Measurements from ENCODE around the gene CDK2AP2.
A peak's percentile ranks its signal among the peaks of the same experiment; 100 is the strongest.
"Not testable (repeated sequence)": the region's sequence is repeated elsewhere in the genome, so short reads cannot be mapped to it uniquely, and the experiment has no call there.

The CDK2AP2 gene

DNA sequence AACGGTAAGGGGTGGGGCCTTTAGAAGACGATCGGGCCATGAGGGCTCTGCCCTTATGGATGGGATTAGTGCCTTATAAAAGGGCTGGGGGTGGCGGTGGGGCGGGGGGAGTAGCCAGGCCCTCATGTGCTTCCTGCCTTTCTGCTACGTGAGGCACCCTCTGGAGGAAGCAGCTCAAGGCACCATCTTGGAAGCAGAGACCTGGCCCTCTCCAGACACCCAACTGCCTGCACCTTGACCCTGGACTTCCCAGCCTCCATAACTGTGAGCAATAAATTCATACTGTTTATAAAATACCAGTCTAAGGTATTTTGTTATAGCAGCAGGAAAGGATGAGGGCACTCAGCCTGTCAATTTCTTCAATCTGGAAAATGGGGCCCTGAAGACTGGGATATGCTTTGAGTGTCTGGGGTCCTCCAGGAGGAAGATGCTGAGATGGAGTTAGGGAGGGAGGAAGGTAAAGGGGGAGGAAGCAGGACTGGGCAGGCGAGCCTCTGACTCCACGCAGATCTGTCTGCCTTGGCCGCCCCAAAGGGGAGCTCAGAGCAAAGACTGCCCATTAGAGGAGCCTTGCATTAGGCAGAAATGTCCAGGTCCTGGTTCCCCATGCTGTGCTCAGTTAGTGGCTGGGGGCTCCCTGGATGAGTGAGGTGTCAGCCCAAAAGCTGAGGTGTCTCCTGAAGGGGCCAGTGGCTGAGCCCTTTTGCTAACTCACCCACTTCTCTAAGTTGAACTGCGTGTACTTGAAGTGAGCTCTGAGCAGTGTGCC is 10.0 kb upstream of the CDK2AP2 start:
- TF ChIP-seq Cebpa-rat (IDR thresholded peaks at IDR 0.05): no peak
- Histone ChIP-seq H3K4me2 (no peak overlapping the region), H3K4me3 (no peak overlapping the region), H3K27ac (no peak overlapping the region), H3K27me3 (no peaks in the 10 kb centered on the region), H4K20me1 (no peaks in the 10 kb centered on the region), H3K9me3 (no peaks in the 10 kb centered on the region), H3K4me1 (no peaks in the 10 kb centered on the region), H3K36me3 (no peaks in the 10 kb centered on the region), H3K9ac (no peak overlapping the region)

DNA sequence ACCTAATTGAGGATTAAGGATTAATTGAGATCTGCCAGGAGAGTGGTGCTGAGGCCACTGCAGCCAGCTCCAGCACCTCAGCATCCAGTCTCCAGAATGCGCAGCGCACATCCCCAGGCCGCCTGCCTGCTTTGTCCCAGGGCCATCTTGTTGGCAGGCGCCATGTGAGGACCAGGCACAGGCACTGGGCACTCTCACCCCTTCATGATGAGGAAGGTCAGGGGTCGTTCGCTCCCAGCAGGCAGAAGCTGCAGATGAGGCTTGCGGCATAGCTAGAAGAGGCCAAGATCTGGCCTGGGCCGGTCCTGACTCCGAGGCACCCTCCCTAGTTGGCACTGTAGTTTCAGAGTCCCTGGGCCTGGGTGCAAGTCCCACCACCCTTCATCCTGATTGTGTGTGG is 8.8 kb upstream of the CDK2AP2 start:
- TF ChIP-seq Cebpa-rat (IDR thresholded peaks at IDR 0.05): no peak
- Histone ChIP-seq H3K36me3 (no peaks in the 10 kb centered on the region), H3K4me2 (no peak overlapping the region)

DNA sequence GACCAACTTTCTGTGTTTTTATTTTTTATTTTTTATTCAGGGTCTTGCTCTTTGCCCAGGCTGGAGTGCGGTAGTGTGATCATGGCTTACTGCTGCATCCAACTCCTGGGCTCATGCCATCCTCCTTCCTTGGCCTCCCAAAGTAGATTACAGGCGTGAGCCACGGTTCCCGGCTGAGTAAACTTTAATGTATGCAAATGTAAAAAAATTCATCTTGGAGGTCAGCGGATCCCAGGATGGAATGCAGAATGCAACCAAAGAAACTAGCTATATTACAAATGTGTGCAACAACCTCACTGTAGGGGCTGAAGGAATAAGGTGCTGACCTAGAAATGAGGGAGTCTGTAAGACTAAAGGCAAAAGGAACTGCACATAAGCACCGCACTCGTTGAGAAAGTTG is 6.2 kb upstream of the CDK2AP2 start:
- Histone ChIP-seq H3K36me3 (no peaks in the 10 kb centered on the region), H3K9ac (no peak overlapping the region), H3K4me3 (no peak overlapping the region), H4K20me1 (no peaks in the 10 kb centered on the region), H3K4me2 (no peak overlapping the region), H3K9me3 (no peaks in the 10 kb centered on the region), H3K27ac (no peak overlapping the region), H3K4me1 (peaks cover 1% of the 10 kb centered on the region), H3K27me3 (no peaks in the 10 kb centered on the region)
- TF ChIP-seq Cebpa-rat (IDR thresholded peaks at IDR 0.05): no peak

More for the DNA sequence above, 8.8 kb upstream of the CDK2AP2 start:
- no peaks in the 10 kb centered on the region for H3K4me1 ChIP-seq
- no peaks in the 10 kb centered on the region for H3K27me3 ChIP-seq
- H3K27ac ChIP-seq: no peak overlapping the region
- no peak overlapping the region for H3K9ac ChIP-seq
- H4K20me1 ChIP-seq: no peaks in the 10 kb centered on the region
- H3K4me3 ChIP-seq: no peak overlapping the region
- no peaks in the 10 kb centered on the region for H3K9me3 ChIP-seq

DNA sequence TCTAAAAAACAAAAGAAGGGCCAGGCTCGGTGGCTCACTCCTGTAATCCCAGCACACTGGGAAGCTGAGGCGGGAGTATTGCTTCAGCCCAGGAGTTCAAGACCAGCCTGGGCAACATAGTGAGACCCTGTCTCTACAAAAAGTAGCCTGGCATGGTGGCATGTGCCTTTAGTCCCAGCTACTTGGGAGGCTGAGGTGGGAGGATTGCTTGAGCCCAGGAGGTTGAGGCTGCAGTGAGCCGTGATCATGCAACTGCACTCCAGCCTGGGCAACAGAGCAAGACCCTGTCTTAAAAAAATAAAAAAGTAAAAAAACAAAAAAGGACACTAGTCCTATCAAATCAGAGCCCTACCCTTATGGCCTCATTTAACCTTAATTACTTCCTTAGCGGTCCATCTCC is 3.6 kb upstream of the CDK2AP2 start:
- not testable (repeated sequence) for H3K9ac ChIP-seq, H3K27ac ChIP-seq, H3K27me3 ChIP-seq, H3K9me3 ChIP-seq, H3K4me2 ChIP-seq, H3K4me3 ChIP-seq, H3K36me3 ChIP-seq, H4K20me1 ChIP-seq
- peaks cover 19% of the 10 kb centered on the region for H3K4me1 ChIP-seq

DNA sequence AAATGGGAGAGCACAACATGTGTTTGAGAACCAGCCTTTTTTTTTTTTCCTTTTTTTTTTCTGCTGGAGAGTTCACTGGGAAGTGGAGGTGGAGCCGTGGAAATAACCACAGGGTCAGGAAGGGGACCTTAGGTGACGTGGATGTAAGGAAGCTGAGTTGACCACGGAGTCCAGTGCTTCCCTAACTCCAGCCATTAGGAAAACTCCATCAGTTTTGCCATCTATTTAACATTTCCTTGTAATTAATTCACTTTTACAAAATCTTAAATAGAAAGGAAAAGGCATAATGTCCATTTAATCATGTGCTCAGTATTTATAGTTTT is 2.0 kb upstream of the CDK2AP2 start:
- Histone ChIP-seq H3K36me3 (no peaks in the 10 kb centered on the region), H3K27me3 (no peaks in the 10 kb centered on the region), H3K4me3 (no peak overlapping the region), H3K9me3 (no peaks in the 10 kb centered on the region), H3K27ac (no peak overlapping the region), H3K4me1 (peaks cover 33% of the 10 kb centered on the region), H4K20me1 (peaks cover 17% of the 10 kb centered on the region), H3K4me2 (no peak overlapping the region), H3K9ac (no peak overlapping the region)
- no peak for TF ChIP-seq Cebpa-rat (IDR thresholded peaks at IDR 0.05)

DNA sequence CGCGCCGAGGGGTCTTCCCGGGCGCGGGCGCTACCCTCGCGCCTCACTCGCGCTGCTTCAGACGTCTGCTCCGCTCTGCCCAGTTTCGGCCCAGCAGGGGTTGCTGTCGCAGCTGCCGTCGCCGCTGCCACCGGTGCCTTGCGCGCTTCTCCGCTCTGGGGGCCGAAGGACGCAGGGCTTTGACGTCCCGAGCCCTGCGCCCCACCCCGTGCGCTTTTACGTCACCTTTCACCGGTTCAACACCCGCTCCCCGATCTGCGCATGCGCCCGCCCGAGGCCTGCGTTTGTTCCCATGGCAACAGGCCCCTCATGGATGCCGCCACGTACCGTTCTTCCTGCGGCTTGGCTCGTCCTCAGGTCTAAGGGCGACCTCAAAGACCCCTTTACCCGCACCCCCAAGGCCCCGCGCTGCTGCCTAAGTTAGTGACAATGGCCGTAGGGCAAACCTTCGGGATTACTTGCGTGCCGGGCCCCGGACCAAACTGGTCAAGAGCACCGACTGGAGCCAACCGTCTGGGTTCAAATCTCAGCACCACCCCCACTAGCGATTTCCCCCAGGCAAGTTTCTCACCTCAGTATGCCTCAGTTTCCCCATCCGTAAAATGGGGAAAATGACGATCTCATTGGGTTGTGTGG is 642 bp upstream of the CDK2AP2 start:
- Histone ChIP-seq H3K4me3 (peak overlapping the region; percentile 82), H3K9me3 (no peaks in the 10 kb centered on the region), H4K20me1 (peaks cover 30% of the 10 kb centered on the region), H3K27ac (peak overlapping the region; percentile 85), H3K27me3 (peaks cover 4% of the 10 kb centered on the region; the same call in 1 of the 2 replicates), H3K36me3 (no peaks in the 10 kb centered on the region), H3K4me2 (peak overlapping the region; percentile 90), H3K4me1 (peaks cover 38% of the 10 kb centered on the region), H3K9ac (peak overlapping the region; percentile 82)
- TF ChIP-seq Cebpa-rat (IDR thresholded peaks at IDR 0.05): no peak

DNA sequence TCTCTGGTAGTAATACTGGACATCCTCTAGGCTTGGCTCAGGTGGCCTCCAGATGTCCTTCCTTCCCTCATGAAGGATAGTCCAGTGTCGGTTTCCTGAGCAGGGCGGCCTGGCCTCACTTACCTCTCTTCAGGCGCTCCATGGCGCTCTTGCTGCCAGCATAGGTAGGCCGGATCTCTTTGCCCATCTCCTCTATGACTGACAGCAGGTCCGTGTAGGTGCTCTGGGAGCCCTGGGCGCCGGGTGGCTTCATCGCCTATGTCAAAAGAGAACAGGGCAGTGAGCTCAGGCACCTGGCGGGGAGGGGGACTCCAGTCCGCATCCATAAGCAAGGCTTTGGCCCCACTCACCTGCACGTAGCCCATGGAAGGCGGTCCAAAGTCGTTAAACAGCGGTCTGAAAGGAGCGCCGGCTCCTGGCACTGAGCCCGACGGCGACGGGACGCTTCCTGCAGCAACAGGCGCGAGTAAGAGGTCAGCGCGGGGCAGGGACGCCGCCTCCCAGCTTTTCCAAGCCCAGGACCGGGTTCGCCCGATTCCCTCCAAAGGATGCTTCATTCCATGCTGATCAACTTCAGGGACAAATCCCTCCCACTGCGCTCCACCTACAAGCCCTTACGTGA is 609 bp downstream of the CDK2AP2 start:
- peak overlapping the region; percentile 94 for H3K4me2 ChIP-seq
- peaks cover 43% of the 10 kb centered on the region for H4K20me1 ChIP-seq
- H3K27me3 ChIP-seq: peaks cover 9% of the 10 kb centered on the region; the same call in 1 of the 2 replicates
- TF ChIP-seq Cebpa-rat (IDR thresholded peaks at IDR 0.05): no peak
- H3K4me1 ChIP-seq: peaks cover 51% of the 10 kb centered on the region
- H3K9ac ChIP-seq: peak overlapping the region; percentile 81
- H3K36me3 ChIP-seq: peaks cover 9% of the 10 kb centered on the region
- H3K9me3 ChIP-seq: no peaks in the 10 kb centered on the region
- H3K4me3 ChIP-seq: peak overlapping the region; percentile 82
- H3K27ac ChIP-seq: peak overlapping the region; percentile 67; the same call in 1 of the 2 replicates

DNA sequence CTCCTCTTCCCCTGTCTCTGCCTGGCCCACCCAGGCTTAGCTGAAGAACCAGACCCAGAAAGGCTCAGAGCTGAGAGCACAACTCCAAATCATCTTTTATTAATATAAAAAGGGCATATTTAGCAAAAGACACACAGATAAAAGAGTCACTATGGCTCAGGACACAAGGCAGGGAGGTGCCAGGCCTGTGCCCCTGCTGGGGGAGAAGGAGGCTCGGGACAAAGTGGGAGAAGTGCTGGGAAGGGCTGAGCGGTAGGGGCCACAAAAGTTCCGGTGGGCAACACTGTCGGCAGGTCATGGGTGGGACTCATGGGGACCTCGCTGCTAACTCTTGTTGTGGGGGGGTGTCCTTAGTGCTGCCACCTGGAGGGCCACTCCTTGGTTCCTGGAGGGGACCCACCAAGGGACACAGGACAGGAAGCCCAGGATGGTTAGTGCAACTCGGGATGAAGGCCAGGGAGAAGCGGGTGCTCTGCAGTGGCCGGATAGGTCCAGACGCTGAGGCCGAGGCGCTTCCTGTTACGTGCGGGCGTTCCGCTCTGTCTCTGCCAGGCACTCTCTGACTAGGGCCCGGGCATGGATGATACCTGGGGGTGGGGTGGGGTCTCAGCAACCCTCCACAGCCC is 1.4 kb downstream of the CDK2AP2 start:
- Histone ChIP-seq H3K9me3 (no peaks in the 10 kb centered on the region), H3K9ac (peak overlapping the region; percentile 81), H3K4me2 (peak overlapping the region; percentile 94), H3K27ac (0 out of 2 replicates have a peak overlapping the region, but pooled peaks have one; percentile 22), H4K20me1 (peaks cover 51% of the 10 kb centered on the region), H3K4me1 (peaks cover 55% of the 10 kb centered on the region), H3K36me3 (peaks cover 17% of the 10 kb centered on the region), H3K27me3 (peaks cover 9% of the 10 kb centered on the region; the same call in 1 of the 2 replicates), H3K4me3 (peak overlapping the region; percentile 82; the same call in 1 of the 2 replicates)
- no peak for TF ChIP-seq Cebpa-rat (IDR thresholded peaks at IDR 0.05)

DNA sequence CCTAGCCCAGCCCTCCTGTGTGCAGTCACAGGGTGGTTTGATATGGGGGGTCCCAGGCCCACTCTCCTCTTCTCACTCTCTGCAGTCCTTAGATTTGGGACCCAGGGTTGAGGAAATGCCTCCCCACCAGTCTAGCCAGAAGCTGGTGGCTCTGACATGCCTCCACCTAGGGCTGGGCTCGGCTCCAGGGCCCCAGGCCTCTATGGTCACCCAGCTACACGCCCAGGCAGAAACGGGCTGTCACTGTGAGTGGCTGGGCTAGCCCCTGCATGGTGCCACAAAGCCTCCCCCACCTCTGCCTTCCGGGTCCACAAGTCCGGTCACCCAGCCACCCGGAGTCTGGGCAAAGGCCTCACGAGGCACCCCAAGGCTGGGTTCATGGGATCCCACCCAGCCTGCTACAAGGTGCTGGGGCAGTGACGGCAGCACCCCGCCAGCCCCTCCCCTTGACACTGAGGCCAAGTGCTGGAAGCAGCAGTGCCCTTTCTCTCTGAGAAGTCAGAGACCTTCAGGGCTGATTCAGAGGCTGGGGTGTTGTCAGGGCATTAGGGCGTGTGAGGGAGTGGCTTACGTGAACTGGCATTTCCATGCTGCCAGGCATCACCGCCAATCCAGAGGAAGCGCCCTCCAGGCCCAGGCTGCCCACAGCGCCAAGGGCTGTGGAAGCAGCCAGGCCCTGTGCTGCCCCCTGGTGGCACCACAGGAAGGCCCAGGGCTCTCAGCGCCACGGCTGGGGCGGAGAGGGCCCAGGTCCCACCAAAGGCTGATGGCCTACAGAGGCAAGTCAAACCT is 2.2 kb downstream of the CDK2AP2 start:
- Histone ChIP-seq H3K4me3 (peak overlapping the region; percentile 81), H4K20me1 (peaks cover 51% of the 10 kb centered on the region), H3K4me1 (peaks cover 59% of the 10 kb centered on the region), H3K36me3 (peaks cover 24% of the 10 kb centered on the region), H3K9me3 (no peaks in the 10 kb centered on the region), H3K27ac (peak overlapping the region; percentile 66), H3K27me3 (peaks cover 9% of the 10 kb centered on the region; the same call in 1 of the 2 replicates), H3K9ac (peak overlapping the region; percentile 81), H3K4me2 (peak overlapping the region; percentile 94)
- TF ChIP-seq Cebpa-rat (IDR thresholded peaks at IDR 0.05): no peak

Measured in BLaER1 (cell line).